Measurements from ENCODE around the gene GAB4. TPM values are rescaled to one million over a fixed set of nuclear protein-coding genes. Genes with fewer than 3 reads are reported as not detected.

Gene GAB4
- total and polyA plus RNA-seq, 2 of the 4 experiments (the other 2 are of a cell fraction): not detected

DNA sequence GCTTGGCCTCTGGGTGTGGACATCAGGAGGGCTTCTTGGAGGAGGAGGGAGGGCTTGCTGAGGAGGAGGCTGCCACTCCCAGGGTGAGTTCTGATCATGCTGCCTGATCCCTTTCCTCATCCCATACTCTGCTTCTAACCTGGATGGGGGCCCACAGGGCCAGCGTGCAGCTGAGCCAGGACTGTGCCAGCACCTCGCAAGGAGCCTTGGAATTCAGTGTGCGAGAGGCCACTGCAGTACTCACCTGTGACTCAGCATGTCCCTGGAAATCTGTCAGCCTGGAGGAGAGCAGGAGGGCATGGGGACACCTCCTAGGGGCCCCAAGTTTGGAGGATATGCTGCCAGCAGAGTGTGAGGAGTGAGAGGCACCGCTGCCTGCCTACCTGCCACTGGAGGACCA lies 4.2 kb upstream of the GAB4 start:
- CTCF ChIA-PET: no interaction called here
- H3K4me3 ChIP-seq (ENCODE audit: insufficient read depth, low read depth, low read length): no peak overlapping the region

More for the DNA sequence above, 4.2 kb upstream of the GAB4 start:
- no peak overlapping the region for H4K8ac ChIP-seq (ENCODE audit: low read depth in 2 of 2, low read length in 2 of 2)
- no peaks in the 10 kb centered on the region for H3K9me1 ChIP-seq (ENCODE audit: insufficient read depth, low read length)
- no peak overlapping the region for H2BK15ac ChIP-seq (ENCODE audit: low read depth, low read length)
- no peaks in the 10 kb centered on the region for H3K27me3 ChIP-seq (ENCODE audit: control insufficient read depth, insufficient read depth, low read length)
- TF ChIP-seq SMC3 (IDR thresholded peaks at IDR 0.05; ENCODE audit: low read depth, low read length) (no peak), CEBPB (IDR thresholded peaks at IDR 0.05; ENCODE audit: low read depth, low read length) (no peak)
- no peak overlapping the region for H3K18ac ChIP-seq (ENCODE audit: low read depth, low read length)
- in situ Hi-C loops (cut with MboI; ENCODE audit: low sequenced_read_pairs): no loop called here
- H4K5ac ChIP-seq (ENCODE audit: low read depth, low read length): no peak overlapping the region
- no peak overlapping the region for H2BK5ac ChIP-seq (ENCODE audit: low read depth, low read length, poor library complexity, severe bottlenecking)
- no peak overlapping the region for H2AK9ac ChIP-seq (replicated peaks; ENCODE audit: low read depth, low read length, poor library complexity)
- H2AFZ ChIP-seq (replicated peaks; ENCODE audit: low read length, poor library complexity): no peak overlapping the region
- dilution Hi-C loops (cut with HindIII; ENCODE audit: low sequenced_read_pairs, unreplicated experiment): no loop called here
- POLR2A ChIA-PET (ENCODE audit: unreplicated experiment): no interaction called here
- H3K9me3 ChIP-seq (ENCODE audit: control insufficient read depth, insufficient read depth, low read length): peaks cover 6% of the 10 kb centered on the region; the same call in 1 of the 2 replicates
- H3K9ac ChIP-seq (ENCODE audit: low read depth, low read length): no peak overlapping the region
- H3K4me2 ChIP-seq (ENCODE audit: low read depth, low read length): no peak overlapping the region
- no peak overlapping the region for H2BK120ac ChIP-seq (ENCODE audit: low read depth, low read length)
- H3K4ac ChIP-seq (ENCODE audit: low read depth, low read length): no peak overlapping the region
- intact Hi-C loops (cut with micrococcal nuclease): no loop called here
- H2AK5ac ChIP-seq (ENCODE audit: low read depth, low read length): no peak overlapping the region
- no peak overlapping the region for H3K27ac ChIP-seq (ENCODE audit: insufficient read depth, low read length)
- BruUV-seq (replicated peaks): no TSS peak
- no peak overlapping the region for H4K91ac ChIP-seq (ENCODE audit: insufficient read depth, low read depth, low read length)
- no peak overlapping the region for H3K14ac ChIP-seq (replicated peaks; ENCODE audit: low read depth, low read length)
- H3K36me3 ChIP-seq (ENCODE audit: control insufficient read depth, insufficient read depth, low read length): no peaks in the 10 kb centered on the region
- WGBS, 2 experiments (ENCODE audit: extremely low coverage in 2 of 2, insufficient read length in 1 of 2): no CpG with 5 or more reads among the region's 4 CpGs
- ATAC-seq (ENCODE audit: low read depth): no peak
- H3K56ac ChIP-seq (ENCODE audit: extremely low read depth, insufficient read depth, low read length): no peak overlapping the region
- H3K79me1 ChIP-seq (ENCODE audit: low read depth in 1 of 2, low read length in 2 of 2): no peaks in the 10 kb centered on the region
- no peak overlapping the region for H3K23ac ChIP-seq (ENCODE audit: low read depth, low read length)
- no peak overlapping the region for H2BK20ac ChIP-seq (ENCODE audit: low read depth, low read length)
- no peaks in the 10 kb centered on the region for H3K4me1 ChIP-seq (ENCODE audit: control insufficient read depth, insufficient read depth, low read length)
- no peak for DNase-seq
- H4K20me1 ChIP-seq (ENCODE audit: insufficient read depth, low read length): no peaks in the 10 kb centered on the region

Data from IMR-90 (cell line).